ENCODE measurements around the gene ADH7.
A peak's percentile ranks its signal among the peaks of the same experiment; 100 is the strongest.
"Not testable (repeated sequence)": the region's sequence is repeated elsewhere in the genome, so short reads cannot be mapped to it uniquely, and the experiment has no call there.

Gene ADH7

GRCh38 chr4:99435154-99435553, at the start of gene ADH7:
Gene ADH7 (minus strand): TSS chr4:99435342. CDS start chr4:99435233, 109 bp downstream.
- no peak for DNase-seq

GRCh38 chr4:99483636-99484035, 48.5 kb upstream of the ADH7 start:
- DNase-seq, result no peak

GRCh38 chr4:99473131-99473530, 38.0 kb upstream of the ADH7 start:
- no peak for DNase-seq

GRCh38 chr4:99471896-99472295, 36.8 kb upstream of the ADH7 start:
- DNase-seq, result no peak

GRCh38 chr4:99471349-99471748, 36.2 kb upstream of the ADH7 start:
- no peak for DNase-seq

- DNase-seq, result no peak
These were observed 33.7 kb upstream of the ADH7 start for GRCh38 chr4:99468889-99469288.

GRCh38 chr4:99467887-99468286, 32.7 kb upstream of the ADH7 start:
- no peak for DNase-seq

GRCh38 chr4:99463566-99463965, 28.4 kb upstream of the ADH7 start:
- no peak for DNase-seq

GRCh38 chr4:99462875-99463464, 27.8 kb upstream of the ADH7 start:
- peak; percentile 21 for DNase-seq

- no peak for DNase-seq
These were observed 26.7 kb upstream of the ADH7 start for GRCh38 chr4:99461623-99462401.

GRCh38 chr4:99459546-99460042, 24.5 kb upstream of the ADH7 start:
- no peak for DNase-seq

GRCh38 chr4:99458911-99459447, 23.8 kb upstream of the ADH7 start:
- DNase-seq, result no peak

GRCh38 chr4:99457676-99458075, 22.5 kb upstream of the ADH7 start:
- no peak for DNase-seq

- no peak for DNase-seq
These were observed 22.1 kb upstream of the ADH7 start for GRCh38 chr4:99457270-99457669.

- no peak for DNase-seq
These were observed 12.4 kb upstream of the ADH7 start for GRCh38 chr4:99447513-99447912.

- DNase-seq, result no peak
These were observed 11.9 kb upstream of the ADH7 start for GRCh38 chr4:99447079-99447478.

- DNase-seq, result no peak
These were observed 3.3 kb upstream of the ADH7 start for GRCh38 chr4:99438405-99438780.

GRCh38 chr4:99437723-99438404, 2.7 kb upstream of the ADH7 start:
- DNase-seq, result no peak

- no peak for DNase-seq
These were observed 2.0 kb upstream of the ADH7 start for GRCh38 chr4:99436976-99437722.

GRCh38 chr4:99436462-99436861, 1.3 kb upstream of the ADH7 start:
- DNase-seq, result no peak

- DNase-seq, result no peak
These were observed 5.0 kb downstream of the ADH7 start for GRCh38 chr4:99430106-99430505.

GRCh38 chr4:99417125-99417524, 18.0 kb downstream of the ADH7 start:
- DNase-seq, result no peak

GRCh38 chr4:99415762-99416161, 19.4 kb downstream of the ADH7 start:
- not testable (repeated sequence) for DNase-seq

Measured in activated T-cell treated with anti-CD3 and anti-CD28 coated beads for 4 hours (primary cell).